Astrocyte (in vitro differentiated cells and primary cell): ENCODE results near the gene TBC1D14. TPM values are rescaled to one million over a fixed set of nuclear protein-coding genes. Genes with fewer than 3 reads are reported as not detected.

Source experiments
- DNase-seq: peaks from one replicate; pipeline ENCODE4 v3.0.0-alpha.2; 2010; ENCODE audit warnings: low read depth
- FAIRE-seq: peaks from 2 replicates; lab custom pipeline; 2011; peaks lifted over from hg19 to GRCh38; lab: Jason Lieb, UNC
- H2AFZ ChIP-seq: 2 replicates; pipeline ENCODE4 v1.6.0; 2012; ENCODE audit warnings: low read depth, low read length, inconsistent platforms
- H3K27ac ChIP-seq: 2 replicates; pipeline ENCODE4 v1.5.1; 2011; ENCODE audit warnings: low read depth, low read length, inconsistent platforms
- H3K27me3 ChIP-seq: 2 replicates; pipeline ENCODE4 v1.6.0; 2011; ENCODE audit warnings: low read length, inconsistent platforms; ENCODE audit not compliant: insufficient read depth
- H3K36me3 ChIP-seq: 2 replicates; pipeline ENCODE4 v1.5.1; 2011; ENCODE audit warnings: low read length, inconsistent platforms; ENCODE audit not compliant: insufficient read depth
- H3K4me1 ChIP-seq: 2 replicates; pipeline ENCODE4 v1.5.1; 2011; ENCODE audit warnings: low read length, inconsistent platforms; ENCODE audit not compliant: insufficient read depth
- H3K4me2 ChIP-seq: 2 replicates; pipeline ENCODE4 v1.6.0; 2012; ENCODE audit warnings: low read length, inconsistent platforms
- H3K4me3 ChIP-seq: 2 replicates; pipeline ENCODE4 v1.5.1; 2011; ENCODE audit warnings: low read depth, mild to moderate bottlenecking, low read length, inconsistent platforms; ENCODE audit not compliant: insufficient read depth
- H3K79me2 ChIP-seq: 2 replicates; pipeline ENCODE4 v1.6.0; 2012; ENCODE audit warnings: mild to moderate bottlenecking, low read length, inconsistent platforms; ENCODE audit not compliant: insufficient read depth
- H3K9ac ChIP-seq: 2 replicates; pipeline ENCODE4 v1.6.0; 2012; ENCODE audit warnings: mild to moderate bottlenecking, low read length, inconsistent platforms
- H3K9me3 ChIP-seq: 2 replicates; pipeline ENCODE4 v1.5.1; 2012; ENCODE audit warnings: low read depth, mild to moderate bottlenecking, low read length, inconsistent platforms; ENCODE audit not compliant: insufficient read depth
- H4K20me1 ChIP-seq: 2 replicates; pipeline ENCODE4 v1.6.0; 2012; ENCODE audit warnings: low read length, inconsistent platforms; ENCODE audit not compliant: insufficient read depth
- H3K27ac Mint-ChIP-seq: one replicate; pipeline ENCODE4 v1.8.0; 2021; ENCODE audit warnings: mild to moderate bottlenecking, mixed read lengths; ENCODE audit not compliant: unreplicated experiment
- H3K27me3 Mint-ChIP-seq: one replicate; pipeline ENCODE4 v1.8.0; 2021; ENCODE audit warnings: low read depth, mixed read lengths; ENCODE audit not compliant: unreplicated experiment
- H3K36me3 Mint-ChIP-seq: one replicate; pipeline ENCODE4 v1.8.0; 2021; ENCODE audit warnings: low read depth, mixed read lengths; ENCODE audit not compliant: unreplicated experiment
- H3K4me1 Mint-ChIP-seq: one replicate; pipeline ENCODE4 v1.8.0; 2021; ENCODE audit warnings: low read depth, mixed read lengths; ENCODE audit not compliant: unreplicated experiment
- H3K4me3 Mint-ChIP-seq: one replicate; pipeline ENCODE4 v1.8.0; 2021; ENCODE audit warnings: mild to moderate bottlenecking, moderate library complexity, mixed read lengths; ENCODE audit not compliant: unreplicated experiment
- H3K9me3 Mint-ChIP-seq: one replicate; pipeline ENCODE4 v1.8.0; 2021; ENCODE audit warnings: mild to moderate bottlenecking, mixed read lengths; ENCODE audit not compliant: unreplicated experiment
- CTCF ChIP-seq: IDR thresholded peaks from 2 replicates; pipeline ENCODE4 v1.5.1; 2011; ENCODE audit warnings: low read depth, mild to moderate bottlenecking, inconsistent platforms, low read length, moderate library complexity; ENCODE audit not compliant: insufficient read depth
- EZH2 ChIP-seq: IDR thresholded peaks from 2 replicates; pipeline ENCODE4 v1.6.1; 2012; ENCODE audit warnings: mild to moderate bottlenecking, low read length, inconsistent platforms; ENCODE audit not compliant: insufficient read depth
- total RNA-seq: library from RNA; stranded (reverse); gene quantifications from 2 replicates; pipeline ENCODE4 v1.2.1, GENCODE V29; 2021

TBC1D14 gene
- total RNA-seq, 1 donor from 2014 or later: 30.4 TPM

DNA sequence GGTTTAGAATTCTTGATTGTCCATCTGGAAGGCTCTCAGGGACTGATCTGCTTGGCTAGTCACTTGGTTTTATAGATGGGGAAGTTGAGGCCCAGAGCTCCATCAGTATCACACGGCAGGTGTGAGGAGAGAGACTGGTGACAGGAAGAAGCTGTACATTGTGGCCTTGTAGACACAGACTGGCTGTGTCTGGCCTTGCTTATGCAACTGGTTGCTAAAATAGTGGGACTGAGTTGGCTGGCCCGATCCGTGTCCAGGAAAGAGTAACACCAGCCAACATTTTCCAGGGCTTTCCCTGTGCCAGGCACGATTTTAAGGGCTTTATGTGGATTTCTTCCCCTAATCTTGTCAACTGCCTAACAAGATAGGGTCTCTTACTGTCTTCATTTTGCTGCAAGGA, 2.8 kb downstream of the TBC1D14 start:
- no peak overlapping the region for H3K9ac ChIP-seq
- DNase-seq (no peak), FAIRE-seq (no peak)
- H3K79me2 ChIP-seq: peaks cover 39% of the 10 kb centered on the region
- H3K4me3 ChIP-seq: no peak overlapping the region
- peaks cover 21% of the 10 kb centered on the region for H3K4me1 ChIP-seq
- Mint-ChIP-seq H3K4me3 (no peak overlapping the region), H3K9me3 (no peaks in the 10 kb centered on the region), H3K36me3 (no peaks in the 10 kb centered on the region), H3K4me1 (peaks cover 29% of the 10 kb centered on the region), H3K27me3 (peaks cover 2% of the 10 kb centered on the region), H3K27ac (no peak overlapping the region)
- no peaks in the 10 kb centered on the region for H3K9me3 ChIP-seq
- H2AFZ ChIP-seq: no peak overlapping the region
- no peak overlapping the region for H3K4me2 ChIP-seq
- H4K20me1 ChIP-seq: peaks cover 63% of the 10 kb centered on the region
- no peak for TF ChIP-seq CTCF
- no peak for TF ChIP-seq EZH2
- H3K27ac ChIP-seq: no peak overlapping the region
- H3K36me3 ChIP-seq: no peaks in the 10 kb centered on the region
- no peaks in the 10 kb centered on the region for H3K27me3 ChIP-seq

- no peak for FAIRE-seq
- peaks cover 39% of the 10 kb centered on the region for H3K79me2 ChIP-seq
Measured at GRCh38 chr4:6913350-6913905, 3.8 kb downstream of the TBC1D14 start.

More at GRCh38 chr4:6913350-6913905, 3.8 kb downstream of the TBC1D14 start:
- no peak for TF ChIP-seq CTCF
- TF ChIP-seq EZH2: no peak
- H3K27ac ChIP-seq: no peak overlapping the region
- Mint-ChIP-seq H3K27ac (no peak overlapping the region), H3K27me3 (peaks cover 2% of the 10 kb centered on the region), H3K9me3 (no peaks in the 10 kb centered on the region), H3K4me1 (peaks cover 26% of the 10 kb centered on the region), H3K4me3 (no peak overlapping the region), H3K36me3 (no peaks in the 10 kb centered on the region)
- H3K4me3 ChIP-seq: no peak overlapping the region
- H3K9me3 ChIP-seq: no peaks in the 10 kb centered on the region
- DNase-seq: no peak
- no peak overlapping the region for H3K4me2 ChIP-seq
- H3K27me3 ChIP-seq: no peaks in the 10 kb centered on the region
- peaks cover 21% of the 10 kb centered on the region for H3K4me1 ChIP-seq
- no peak overlapping the region for H3K9ac ChIP-seq
- H2AFZ ChIP-seq: no peak overlapping the region
- H4K20me1 ChIP-seq: peaks cover 71% of the 10 kb centered on the region
- H3K36me3 ChIP-seq: no peaks in the 10 kb centered on the region
